NCI-H2171 (cell line): ENCODE measurements around the gene EGFLAM.

ENCODE experiments used
- DNase-seq: peaks from one replicate; lab custom pipeline; 2025; lab: John Stamatoyannopoulos, UW

Gene EGFLAM

DNA sequence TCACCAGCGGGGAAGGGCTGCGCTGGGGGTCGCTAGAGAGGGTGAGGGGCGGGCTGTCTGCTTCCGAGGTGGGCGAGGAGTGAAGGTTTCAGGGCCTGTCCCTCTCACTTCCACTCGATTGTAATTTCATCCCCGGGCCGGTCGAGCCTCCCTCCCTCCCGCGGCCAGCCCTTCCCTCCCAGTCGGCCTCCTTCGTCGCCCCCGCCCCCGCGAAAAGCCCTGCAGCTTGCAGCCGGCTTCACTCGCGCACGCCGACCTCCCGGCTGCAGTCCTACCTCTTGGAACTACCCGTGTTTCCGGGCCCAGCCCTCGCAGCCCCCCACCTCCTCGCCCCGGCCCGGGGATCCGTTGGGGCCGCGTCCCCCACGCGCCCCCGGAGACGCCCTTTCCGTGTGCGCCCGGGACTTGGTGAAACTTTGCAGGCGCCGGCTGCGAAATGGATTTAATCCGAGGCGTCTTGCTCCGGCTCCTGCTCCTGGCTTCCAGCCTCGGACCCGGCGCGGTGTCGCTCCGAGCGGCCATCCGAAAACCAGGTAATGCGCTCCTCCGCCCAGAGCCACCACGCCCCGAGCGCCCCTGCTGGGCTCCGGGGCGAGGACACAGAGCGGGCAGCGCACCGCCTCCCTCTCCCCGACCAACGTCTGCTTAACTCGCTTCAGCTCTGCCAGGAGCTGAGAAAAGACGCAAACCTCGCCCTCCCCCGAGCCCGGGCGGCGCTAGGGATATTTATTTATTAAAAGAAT, at the start of gene EGFLAM:
TSS of gene EGFLAM (plus strand) at position 241 of the 743 bp plus-strand sequence. CDS start at position 437, 196 bp downstream.
- DNase-seq: peak; percentile 66

DNA sequence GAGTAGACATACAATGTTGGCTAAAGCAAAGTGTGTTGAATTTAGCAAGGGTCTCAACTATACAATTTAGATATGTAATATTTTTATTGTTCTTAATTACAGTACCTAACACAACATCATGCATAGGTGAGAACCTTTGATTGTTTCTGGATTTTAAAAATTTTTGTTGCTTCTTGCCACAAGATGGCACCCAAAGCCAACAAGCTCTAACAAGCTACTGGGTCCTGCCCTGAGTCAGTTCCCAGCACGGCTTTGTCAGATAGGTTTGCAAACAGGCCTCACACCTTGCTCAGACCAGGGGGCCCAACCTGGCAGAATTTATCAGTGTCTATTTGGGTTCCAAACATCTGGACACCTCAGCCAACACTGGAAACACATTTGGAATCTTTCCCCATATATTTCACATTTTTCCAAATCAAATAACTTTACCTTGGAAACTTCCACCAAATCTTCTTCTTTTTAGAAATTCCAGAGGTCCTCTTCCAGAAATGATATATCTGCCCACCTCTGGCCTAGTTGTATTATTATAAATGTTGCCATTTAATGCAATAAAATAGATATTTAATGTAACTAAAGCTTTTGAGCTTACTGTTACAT, 49.5 kb upstream of the EGFLAM start:
- DNase-seq: peak; percentile 76

GRCh38 chr5:38210676-38211353, 47.5 kb upstream of the EGFLAM start:
- no peak for DNase-seq

- no peak for DNase-seq
Observed at GRCh38 chr5:38211354-38211710, 47.0 kb upstream of the EGFLAM start.

DNA sequence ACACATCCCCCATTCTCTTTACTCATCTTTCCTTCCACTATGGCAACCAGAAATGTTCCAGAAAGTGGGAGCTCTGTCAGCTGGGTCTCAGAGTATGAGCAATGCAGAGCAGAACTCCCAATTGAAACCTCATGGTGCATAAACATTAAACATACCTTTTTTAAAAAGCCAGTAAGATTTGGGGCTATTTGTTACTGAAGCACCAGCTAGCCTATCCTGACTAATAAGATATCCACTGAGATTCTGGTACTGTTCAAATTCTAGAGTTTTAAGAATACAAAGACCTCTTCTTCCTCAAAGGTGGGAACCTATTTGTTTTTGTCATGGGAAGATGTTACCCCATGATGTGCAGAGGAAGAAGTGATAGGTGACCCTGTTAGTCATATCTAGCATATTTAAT, 46.1 kb upstream of the EGFLAM start:
- DNase-seq: no peak

DNA sequence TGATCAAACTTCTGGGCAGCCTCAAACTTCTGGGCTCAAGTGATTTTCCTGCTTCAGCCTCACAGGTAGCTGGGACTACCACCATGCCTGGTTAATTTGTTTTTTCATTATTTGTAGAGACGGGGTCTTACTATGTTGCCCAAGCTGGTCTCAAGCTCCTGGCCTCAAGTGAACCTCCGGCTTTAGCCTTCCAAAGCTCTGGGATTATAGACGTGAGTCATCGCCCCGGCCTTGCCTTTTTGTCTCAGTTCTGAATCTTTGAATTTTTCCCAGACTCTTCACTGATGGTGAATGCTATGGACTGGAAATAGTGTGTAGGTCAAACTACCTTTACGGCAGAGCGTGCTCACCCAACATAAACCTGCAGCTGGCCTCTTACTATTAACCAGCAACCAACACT, 32.3 kb upstream of the EGFLAM start:
- DNase-seq: no peak

- no peak for DNase-seq
Observed at GRCh38 chr5:38228914-38229313, 29.4 kb upstream of the EGFLAM start.

- no peak for DNase-seq
Observed at GRCh38 chr5:38234737-38235136, 23.6 kb upstream of the EGFLAM start.

DNA sequence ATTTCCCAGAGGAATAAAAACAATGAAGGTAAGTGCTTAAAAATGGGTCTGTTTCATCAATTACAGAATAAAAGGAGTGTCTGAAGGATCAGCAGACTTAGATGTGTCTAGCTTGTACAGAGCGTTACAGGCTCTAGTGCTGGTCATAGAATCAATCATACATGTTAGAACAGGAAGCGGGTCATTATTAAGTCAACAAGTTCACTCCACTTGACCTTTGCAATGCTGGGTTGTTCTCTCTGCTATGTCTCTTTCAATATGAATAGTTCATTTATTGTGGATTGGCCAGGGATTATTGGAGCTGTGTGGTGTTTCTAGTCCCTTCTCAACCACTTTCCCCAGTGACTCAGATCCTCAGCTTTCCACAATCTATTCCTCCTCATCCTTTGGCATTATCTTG, 20.7 kb upstream of the EGFLAM start:
- no peak for DNase-seq

DNA sequence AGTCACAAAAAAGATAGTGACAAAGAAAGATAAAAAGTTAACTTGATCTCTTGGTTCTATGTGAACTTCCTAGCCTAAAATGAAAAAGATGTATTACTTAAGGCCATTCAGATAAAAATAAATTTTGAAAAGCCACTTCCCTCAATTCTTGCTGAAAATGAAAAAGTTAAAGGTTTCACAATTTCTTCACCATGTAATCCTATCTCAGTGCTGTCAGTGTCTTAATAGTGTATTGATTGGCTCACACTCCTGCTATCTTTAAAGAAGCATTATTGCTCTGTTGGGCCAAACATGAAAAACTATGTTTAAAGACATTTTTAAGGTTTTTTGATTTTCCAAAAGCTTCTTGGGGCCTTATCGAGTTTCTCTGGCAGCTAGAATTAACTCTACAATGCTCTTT, 18.1 kb upstream of the EGFLAM start:
- DNase-seq: no peak

DNA sequence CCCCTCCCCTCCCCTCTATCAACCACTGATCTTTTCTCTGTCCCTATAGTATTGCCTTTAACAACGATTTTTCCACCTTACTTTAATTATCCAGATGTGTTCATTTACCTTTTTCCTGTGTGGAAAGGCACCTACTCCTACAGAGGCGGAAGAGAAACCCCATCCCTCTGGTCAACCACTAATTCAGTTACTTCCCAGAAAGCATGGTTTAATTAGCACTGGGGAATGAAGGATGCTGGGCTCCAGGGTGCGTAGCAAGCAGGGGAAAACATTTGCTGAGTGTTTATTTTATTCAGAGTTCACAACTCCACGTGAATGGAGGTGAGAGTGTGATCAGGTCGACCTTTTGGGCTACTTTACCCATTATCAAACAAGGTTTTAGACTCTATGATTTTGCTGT, 16.7 kb upstream of the EGFLAM start:
- DNase-seq: no peak

- no peak for DNase-seq
Observed at GRCh38 chr5:38245307-38245706, 13.1 kb upstream of the EGFLAM start.

GRCh38 chr5:38249301-38249700, 9.1 kb upstream of the EGFLAM start:
- DNase-seq: no peak

DNA sequence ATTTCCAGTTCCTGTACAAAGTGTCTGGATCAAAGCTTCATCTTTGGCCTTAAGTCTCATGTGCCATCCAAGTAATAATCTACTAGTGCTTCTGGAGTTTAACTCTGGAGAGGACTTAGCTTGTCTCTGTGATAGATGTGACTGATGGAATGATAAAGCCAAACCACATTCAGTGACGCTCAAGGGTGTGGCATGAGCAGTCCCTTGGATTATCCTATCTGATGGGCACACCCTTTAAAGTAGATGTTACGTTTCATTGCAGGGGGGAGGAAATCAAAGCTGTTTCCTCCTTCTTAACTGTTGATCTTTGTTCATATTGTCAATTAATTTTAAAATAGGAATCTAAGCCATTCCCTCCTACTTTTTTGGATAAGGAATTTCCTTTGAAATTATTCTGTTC, 8.5 kb upstream of the EGFLAM start:
- no peak for DNase-seq

- DNase-seq: no peak
Observed at GRCh38 chr5:38250763-38251448, 7.5 kb upstream of the EGFLAM start.

DNA sequence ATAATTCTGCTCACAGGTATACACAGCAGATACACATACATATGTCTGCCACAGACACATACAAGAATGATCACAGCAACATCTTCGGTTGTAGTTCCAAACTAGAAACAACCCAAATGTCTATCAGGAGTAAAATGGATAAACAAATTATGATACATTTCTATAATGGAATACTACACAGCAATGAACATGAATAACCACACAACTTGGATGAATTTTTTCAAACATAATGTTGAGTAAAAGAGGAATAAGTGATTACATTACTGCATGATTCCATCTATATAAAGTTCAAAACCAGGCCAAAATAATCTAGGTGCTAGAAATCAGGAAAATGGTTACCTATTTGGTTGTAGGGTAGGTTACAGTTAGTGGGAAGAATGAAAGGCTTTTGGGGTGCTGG, 4.6 kb upstream of the EGFLAM start:
- no peak for DNase-seq

GRCh38 chr5:38257308-38258041, 884 bp upstream of the EGFLAM start:
- no peak for DNase-seq

- DNase-seq: no peak
Observed at GRCh38 chr5:38258042-38258318, 379 bp upstream of the EGFLAM start.

- DNase-seq: no peak
Observed at GRCh38 chr5:38259062-38259808, 876 bp downstream of the EGFLAM start.

DNA sequence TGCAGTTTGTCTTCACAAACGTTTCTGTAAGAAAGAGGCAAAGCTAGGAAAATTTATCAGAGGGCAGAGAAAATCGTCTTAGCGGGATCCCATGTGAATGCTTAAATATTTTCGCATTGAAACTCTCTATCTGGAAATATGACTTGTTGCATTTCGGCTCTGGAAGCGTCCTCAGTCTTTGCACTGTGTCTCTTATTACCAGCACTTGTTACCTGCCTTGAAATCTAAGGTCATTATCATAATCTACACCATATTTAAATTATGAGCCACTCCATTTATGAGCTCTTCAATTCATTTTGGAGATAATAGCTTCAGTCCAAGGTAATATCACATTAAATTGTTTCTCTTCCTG, 1.4 kb downstream of the EGFLAM start:
- DNase-seq: no peak

- no peak for DNase-seq
Observed at GRCh38 chr5:38263983-38264382, 5.6 kb downstream of the EGFLAM start.
